OCI-LY1 (cell line): ENCODE data around the gene RNF19B.

ENCODE experiments used
- CTCF ChIP-seq: fragments of 200-600 bp; sonication (generic), shearing (Covaris generic); IDR thresholded peaks from 2 replicates; pipeline ENCODE4 v1.5.1; 2017; ENCODE audit warnings: mild to moderate bottlenecking, antibody characterized with exemption, low read length, moderate library complexity, mixed read lengths
- EZH2 ChIP-seq: fragments of 200-600 bp; sonication (generic), shearing (Covaris generic); IDR thresholded peaks from 2 replicates; pipeline ENCODE4 v1.8.0; 2017; ENCODE audit warnings: borderline replicate concordance, mixed run types, mild to moderate bottlenecking, antibody characterized with exemption, low read length, moderate library complexity, mixed read lengths

GRCh38 chr1:32888677-32889420 is 75.8 kb downstream of the RNF19B start:
- TF ChIP-seq CTCF (no peak), EZH2 (no peak)
